Type B pancreatic cell (in vitro differentiated cells): Measurements from ENCODE around the gene TMEM151B. TPM values are rescaled to one million over a fixed set of nuclear protein-coding genes. Genes with fewer than 3 reads are reported as not detected.

ENCODE experiments used
- DNase-seq: peaks from one replicate; pipeline ENCODE4 v3.0.0; 2021; ENCODE audit warnings: mixed read lengths; ENCODE audit not compliant: unreplicated experiment; ENCODE audit errors: extremely low spot score
- H3K27ac Mint-ChIP-seq: 2 replicates; pipeline ENCODE4 v1.8.0; 2021; ENCODE audit warnings: mild to moderate bottlenecking, mixed read lengths
- H3K27me3 Mint-ChIP-seq: 2 replicates; pipeline ENCODE4 v1.8.0; 2021; ENCODE audit warnings: mixed read lengths
- H3K36me3 Mint-ChIP-seq: 2 replicates; pipeline ENCODE4 v1.8.0; 2021; ENCODE audit warnings: mixed read lengths
- H3K4me1 Mint-ChIP-seq: one replicate; pipeline ENCODE4 v1.8.0; 2021; ENCODE audit warnings: mixed read lengths; ENCODE audit not compliant: unreplicated experiment
- H3K4me3 Mint-ChIP-seq: 2 replicates; pipeline ENCODE4 v1.8.0; 2021; ENCODE audit warnings: mild to moderate bottlenecking, mixed read lengths
- H3K9me3 Mint-ChIP-seq: 2 replicates; pipeline ENCODE4 v1.8.0; 2021; ENCODE audit warnings: mixed read lengths
- CTCF ChIP-seq: fragments of 200-600 bp; sonication (generic); conservative IDR thresholded peaks from 2 replicates; pipeline ENCODE4 v1.5.0; 2021; ENCODE audit warnings: antibody characterized with exemption, mild to moderate bottlenecking
- total RNA-seq: library from RNA; stranded (reverse); gene quantifications from 2 replicates; pipeline ENCODE4 v1.2.1, GENCODE V29; 2021; ENCODE audit warnings: low replicate concordance

Gene TMEM151B
- total RNA-seq, 1 donor from 2014 or later = 3.2 TPM

- Mint-ChIP-seq H3K27ac (no peak overlapping the region), H3K4me1 (no peaks in the 10 kb centered on the region), H3K27me3 (peaks cover 67% of the 10 kb centered on the region), H3K4me3 (no peak overlapping the region), H3K36me3 (no peaks in the 10 kb centered on the region), H3K9me3 (no peaks in the 10 kb centered on the region)
- DNase-seq = no peak
- TF ChIP-seq CTCF = no peak
Observed at GRCh38 chr6:44276667-44277640, 6.7 kb downstream of the TMEM151B start.

GRCh38 chr6:44277763-44278162, 7.5 kb downstream of the TMEM151B start:
- H3K27ac Mint-ChIP-seq = no peak overlapping the region

GRCh38 chr6:44278315-44278714, 8.1 kb downstream of the TMEM151B start:
- Mint-ChIP-seq H3K36me3 (no peaks in the 10 kb centered on the region), H3K27me3 (peaks cover 63% of the 10 kb centered on the region), H3K27ac (no peak overlapping the region), H3K4me3 (no peak overlapping the region), H3K4me1 (no peaks in the 10 kb centered on the region), H3K9me3 (no peaks in the 10 kb centered on the region)
- DNase-seq = no peak
- TF ChIP-seq CTCF = no peak

More at GRCh38 chr6:44277763-44278162, 7.5 kb downstream of the TMEM151B start:
- H3K27me3 Mint-ChIP-seq = peaks cover 64% of the 10 kb centered on the region
- no peaks in the 10 kb centered on the region for H3K4me1 Mint-ChIP-seq
- no peak overlapping the region for H3K4me3 Mint-ChIP-seq
- DNase-seq = no peak
- H3K9me3 Mint-ChIP-seq = no peaks in the 10 kb centered on the region
- H3K36me3 Mint-ChIP-seq = no peaks in the 10 kb centered on the region
- TF ChIP-seq CTCF = no peak

- H3K27me3 Mint-ChIP-seq = peaks cover 66% of the 10 kb centered on the region
- no peak overlapping the region for H3K4me3 Mint-ChIP-seq
- DNase-seq = no peak
- no peaks in the 10 kb centered on the region for H3K36me3 Mint-ChIP-seq
- H3K9me3 Mint-ChIP-seq = no peaks in the 10 kb centered on the region
- no peaks in the 10 kb centered on the region for H3K4me1 Mint-ChIP-seq
- no peak for TF ChIP-seq CTCF
- no peak overlapping the region for H3K27ac Mint-ChIP-seq
Observed at GRCh38 chr6:44278774-44279697, 8.8 kb downstream of the TMEM151B start.

GRCh38 chr6:44284121-44284520, 13.9 kb downstream of the TMEM151B start:
- TF ChIP-seq CTCF = no peak
- Mint-ChIP-seq H3K27me3 (peaks cover 81% of the 10 kb centered on the region), H3K4me1 (no peaks in the 10 kb centered on the region), H3K4me3 (no peak overlapping the region), H3K27ac (no peak overlapping the region), H3K9me3 (no peaks in the 10 kb centered on the region), H3K36me3 (no peaks in the 10 kb centered on the region)
- no peak for DNase-seq
